HepG2 (cell line): ENCODE data around the gene ANGPTL2. TPM values are rescaled to one million over a fixed set of nuclear protein-coding genes. Genes with fewer than 3 reads are reported as not detected.

ENCODE experiments used
- ATAC-seq: fragments of 200-7000 bp; cut with Tn5 transposase; 3 replicates; pipeline ENCODE4 v1.9.1; 2020; ENCODE audit warnings: mild to moderate bottlenecking, moderate library complexity
- BruUV-seq: library from RNA; stranded (reverse); fragments of 400-500 nt; replicated peaks from 2 replicates; lab custom pipeline; 2021; lab: Mats Ljungman, UMichigan
- CTCF ChIA-PET: fragments of 300-600 bp; formaldehyde crosslinking; extraction: SDS; loops from one replicate; lab custom pipeline; 2021; ENCODE audit warnings: low total read pairs, inconsistent platforms, low intra/inter-chr PET ratio; lab: Yijun Ruan, JAX
- POLR2A ChIA-PET: fragments of 350-600 bp; sonication (Branson Sonifier 250); formaldehyde crosslinking; loops from one replicate; lab custom pipeline; 2020; ENCODE audit warnings: antibody characterized with exemption, inconsistent platforms; lab: Yijun Ruan, JAX
- DNase-seq: peaks from one replicate; pipeline ENCODE4 v3.0.0-alpha.2; 2015; ENCODE audit warnings: low spot score
- FAIRE-seq: peaks from 3 replicates; lab custom pipeline; 2011; peaks lifted over from hg19 to GRCh38; lab: Jason Lieb, UNC
- H2AFZ ChIP-seq: one replicate; pipeline ENCODE4 v1.6.1; 2011; ENCODE audit warnings: low read length, inconsistent platforms
- H3K27ac ChIP-seq: fragments of 300-600 bp; 3 replicates; pipeline ENCODE4 v1.8.0; 2011; ENCODE audit warnings: mixed run types, mild to moderate bottlenecking, mixed read lengths, low read length, inconsistent platforms; ENCODE audit not compliant: insufficient read depth; ENCODE audit errors: extremely low read length
- H3K27me3 ChIP-seq, 2 experiments: fragments of 200-600 bp in 1 of 2; 2 replicates in 1 of 2; 3 replicates in 1 of 2; pipeline versions ENCODE4 v1.6.0 to v1.8.0; 2011; ENCODE audit warnings: low read length in 2 of 2, mild to moderate bottlenecking in 2 of 2, moderate library complexity in 2 of 2, inconsistent platforms in 1 of 2; ENCODE audit not compliant: insufficient read depth in 2 of 2, control insufficient read depth in 1 of 2
- H3K36me3 ChIP-seq, 2 experiments: fragments of 200-600 bp in 1 of 2; replicated peaks in 1 of 2; 2 replicates in 1 of 2; 3 replicates in 1 of 2; pipeline versions ENCODE4 v1.5.1 to v1.8.0; 2011; ENCODE audit warnings: low read length in 2 of 2, inconsistent platforms in 1 of 2; ENCODE audit not compliant: insufficient read depth in 2 of 2, control insufficient read depth in 1 of 2
- H3K4me1 ChIP-seq: 2 replicates; pipeline ENCODE4 v1.5.1; 2012; ENCODE audit warnings: low read length, inconsistent platforms; ENCODE audit not compliant: insufficient read depth
- H3K4me2 ChIP-seq: 2 replicates; pipeline ENCODE4 v1.6.0; 2011; ENCODE audit warnings: low read depth, low read length, inconsistent platforms
- H3K4me3 ChIP-seq, 3 experiments: fragments of 200-600 bp in 1 of 3; sonication (generic), shearing (Covaris generic) in 1 of 3; replicated peaks in 1 of 3; 2 replicates each; pipeline ENCODE4 v1.5.1; 2011 to 2016; ENCODE audit warnings: low read length in 3 of 3, inconsistent platforms in 2 of 3, low read depth in 2 of 3, mild to moderate bottlenecking in 2 of 3, control low read depth in 1 of 3, mixed read lengths in 1 of 3; ENCODE audit not compliant: insufficient read depth in 1 of 3
- H3K79me2 ChIP-seq: one replicate; pipeline ENCODE4 v1.6.1; 2011; ENCODE audit warnings: low read length, inconsistent platforms; ENCODE audit not compliant: insufficient read depth
- H3K9ac ChIP-seq: 2 replicates; pipeline ENCODE4 v1.6.0; 2011; ENCODE audit warnings: mild to moderate bottlenecking, low read depth, low read length, inconsistent platforms; ENCODE audit not compliant: insufficient read depth
- H3K9me3 ChIP-seq: 2 replicates; pipeline ENCODE4 v1.5.1; 2012; ENCODE audit warnings: mild to moderate bottlenecking, low read length
- H4K20me1 ChIP-seq: 2 replicates; pipeline ENCODE4 v1.6.0; 2011; ENCODE audit warnings: inconsistent platforms, mild to moderate bottlenecking, low read length, moderate library complexity; ENCODE audit not compliant: insufficient read depth
- STAG1 ChIP-seq: sonication (generic); formaldehyde crosslinking; IDR thresholded peaks from 2 replicates; pipeline ENCODE4 v1.4.0; 2020; ENCODE audit warnings: missing genetic modification reagents
- ZBTB14 ChIP-seq: sonication (generic); formaldehyde crosslinking; IDR thresholded peaks from 2 replicates; pipeline ENCODE4 v1.4.0; 2020; ENCODE audit warnings: missing genetic modification reagents
- ZNF382 ChIP-seq: sonication (generic); formaldehyde crosslinking; IDR thresholded peaks from 2 replicates; pipeline ENCODE4 v1.5.0; 2020; ENCODE audit warnings: missing genetic modification reagents, mild to moderate bottlenecking, borderline replicate concordance
- ZNF484 ChIP-seq: sonication (generic); formaldehyde crosslinking; IDR thresholded peaks from 2 replicates; pipeline ENCODE4 v1.5.1; 2020; ENCODE audit warnings: mild to moderate bottlenecking, low read depth, missing genetic modification reagents, borderline replicate concordance
- ZNF567 ChIP-seq: sonication (generic); formaldehyde crosslinking; IDR thresholded peaks from 2 replicates; pipeline ENCODE4 v1.8.1; 2023; ENCODE audit warnings: mild to moderate bottlenecking, missing genetic modification reagents, borderline replicate concordance
- WGBS: methylation state at CpG from one replicate; pipeline ENCODE4 v1.1.6; 2017; ENCODE audit warnings: low lambda C conversion rate; 5-methylcytosine and 5-hydroxymethylcytosine counted together
- in situ Hi-C: cut with HindIII; loops from 2 replicates; pipeline ENCODE4 v1.10.0; 2017; ENCODE audit warnings: low pct_unique_long_range_greater_than_20kb; ENCODE audit not compliant: extremely low pct_ligation_motif_present
- intact Hi-C: fragments of 100-400 bp; cut with micrococcal nuclease; formaldehyde crosslinking; loops from one replicate; pipeline ENCODE4 v1.10.0; 2022; ENCODE audit not compliant: unreplicated experiment
- polyA plus RNA-seq, 8 experiments: library from polyadenylated mRNA; depleted of rRNA in 3 of 8; stranded (reverse) in 7 of 8; unstranded in 1 of 8; fragments of >200 nt; fragmentation: Illumina TruSeq in 4 of 8; extraction: Trizol in 4 of 8; gene quantifications; 2 replicates each; pipeline versions ENCODE4 v1.2.1 to v1.2.3, GENCODE V29; 2011 to 2016; ENCODE audit warnings: low read depth in 4 of 8, missing spikeins in 1 of 8, mixed read lengths in 1 of 8; ENCODE audit not compliant: insufficient read depth in 1 of 8
- total RNA-seq, 5 experiments: library from RNA; depleted of rRNA; stranded (reverse); fragments of >200 nt; fragmentation: Illumina TruSeq; extraction: Trizol; gene quantifications; 2 replicates each; pipeline ENCODE4 v1.2.3, GENCODE V29; 2016; ENCODE audit warnings: low read depth in 1 of 5
- TF ChIP-seq, protein P1 (sequence below): sonication (generic); formaldehyde crosslinking; IDR thresholded peaks from 2 replicates; pipeline ENCODE4 v1.4.0; 2020; ENCODE audit warnings: missing genetic modification reagents, borderline replicate concordance

ANGPTL2 gene
- total and polyA plus RNA-seq, 2 of the 13 experiments (the other 11 are each of a cell fraction or from before 2014, with no cell fraction given): 0.91 to 21.0 TPM

GRCh38 chr9:127154390-127155191 is 32.2 kb upstream of the ANGPTL2 start:
- no peak for DNase-seq
- BruUV-seq: no TSS peak

More at GRCh38 chr9:127154390-127155191, 32.2 kb upstream of the ANGPTL2 start:
- intact Hi-C loops (no loop called here), in situ Hi-C loops (no loop called here)
- no peak overlapping the region for H3K9ac ChIP-seq
- H3K27me3 ChIP-seq: no peaks in the 10 kb centered on the region
- CTCF ChIA-PET: no interaction called here
- TF ChIP-seq ZNF484 (CRISPR knock-in tag) (no peak), ZNF382 (CRISPR knock-in tag) (no peak), ZBTB14 (no peak), STAG1 (CRISPR knock-in tag) (no peak), ZNF567 (CRISPR knock-in tag) (no peak)
- TF ChIP-seq, protein P1, sequence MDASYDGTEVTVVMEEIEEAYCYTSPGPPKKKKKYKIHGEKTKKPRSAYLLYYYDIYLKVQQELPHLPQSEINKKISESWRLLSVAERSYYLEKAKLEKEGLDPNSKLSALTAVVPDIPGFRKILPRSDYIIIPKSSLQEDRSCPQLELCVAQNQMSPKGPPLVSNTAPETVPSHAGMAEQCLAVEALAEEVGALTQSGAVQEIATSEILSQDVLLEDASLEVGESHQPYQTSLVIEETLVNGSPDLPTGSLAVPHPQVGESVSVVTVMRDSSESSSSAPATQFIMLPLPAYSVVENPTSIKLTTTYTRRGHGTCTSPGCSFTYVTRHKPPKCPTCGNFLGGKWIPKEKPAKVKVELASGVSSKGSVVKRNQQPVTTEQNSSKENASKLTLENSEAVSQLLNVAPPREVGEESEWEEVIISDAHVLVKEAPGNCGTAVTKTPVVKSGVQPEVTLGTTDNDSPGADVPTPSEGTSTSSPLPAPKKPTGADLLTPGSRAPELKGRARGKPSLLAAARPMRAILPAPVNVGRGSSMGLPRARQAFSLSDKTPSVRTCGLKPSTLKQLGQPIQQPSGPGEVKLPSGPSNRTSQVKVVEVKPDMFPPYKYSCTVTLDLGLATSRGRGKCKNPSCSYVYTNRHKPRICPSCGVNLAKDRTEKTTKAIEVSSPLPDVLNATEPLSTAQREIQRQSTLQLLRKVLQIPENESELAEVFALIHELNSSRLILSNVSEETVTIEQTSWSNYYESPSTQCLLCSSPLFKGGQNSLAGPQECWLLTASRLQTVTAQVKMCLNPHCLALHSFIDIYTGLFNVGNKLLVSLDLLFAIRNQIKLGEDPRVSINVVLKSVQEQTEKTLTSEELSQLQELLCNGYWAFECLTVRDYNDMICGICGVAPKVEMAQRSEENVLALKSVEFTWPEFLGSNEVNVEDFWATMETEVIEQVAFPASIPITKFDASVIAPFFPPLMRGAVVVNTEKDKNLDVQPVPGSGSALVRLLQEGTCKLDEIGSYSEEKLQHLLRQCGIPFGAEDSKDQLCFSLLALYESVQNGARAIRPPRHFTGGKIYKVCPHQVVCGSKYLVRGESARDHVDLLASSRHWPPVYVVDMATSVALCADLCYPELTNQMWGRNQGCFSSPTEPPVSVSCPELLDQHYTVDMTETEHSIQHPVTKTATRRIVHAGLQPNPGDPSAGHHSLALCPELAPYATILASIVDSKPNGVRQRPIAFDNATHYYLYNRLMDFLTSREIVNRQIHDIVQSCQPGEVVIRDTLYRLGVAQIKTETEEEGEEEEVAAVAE (CRISPR knock-in tag): no peak
- no peak overlapping the region for H2AFZ ChIP-seq
- peaks cover 9% of the 10 kb centered on the region for H3K4me1 ChIP-seq
- no peaks in the 10 kb centered on the region for H3K9me3 ChIP-seq
- no peak overlapping the region for H3K27ac ChIP-seq
- H3K79me2 ChIP-seq: no peaks in the 10 kb centered on the region
- H4K20me1 ChIP-seq: no peaks in the 10 kb centered on the region
- no peak overlapping the region for H3K4me2 ChIP-seq
- FAIRE-seq (no peak), ATAC-seq (no peak)
- H3K36me3 ChIP-seq: no peaks in the 10 kb centered on the region
- no peak overlapping the region for H3K4me3 ChIP-seq
- POLR2A ChIA-PET: no interaction called here
- WGBS: 70% methylated on average over 13 of the region's 13 CpGs
